Vagina (tissue), 2 donors: Measurements from ENCODE around the gene CPA4. TPM values are rescaled to one million over a fixed set of nuclear protein-coding genes. Genes with fewer than 3 reads are reported as not detected.

Source experiments
- DNase-seq, 2 donors: peaks; one replicate each; pipeline ENCODE4 v3.0.0-alpha.2; 2017; ENCODE audit errors: extremely low spot score in 2 of 2
- H3K27ac ChIP-seq: fragments of 200-600 bp; sonication (generic); one replicate; pipeline ENCODE4 v1.5.1; 2019
- H3K27me3 ChIP-seq: fragments of 200-600 bp; sonication (generic); one replicate; pipeline ENCODE4 v1.5.1; 2019
- H3K36me3 ChIP-seq, 2 donors: fragments of 200-600 bp; sonication (generic); one replicate each; pipeline ENCODE4 v1.5.1; 2017 to 2019
- H3K4me1 ChIP-seq: fragments of 200-600 bp; sonication (generic); one replicate; pipeline ENCODE4 v1.5.1; 2019
- H3K4me3 ChIP-seq, 2 donors: fragments of 200-600 bp; sonication (generic); 1 replicate in 1 of 2; 2 replicates in 1 of 2; pipeline ENCODE4 v1.5.1; 2016 to 2019
- H3K9me3 ChIP-seq: fragments of 200-600 bp; sonication (generic); one replicate; pipeline ENCODE4 v1.5.1; 2019
- CTCF ChIP-seq, 3 experiments: fragments of 450-650 bp in 2 of 3; fragments of 200-600 bp in 1 of 3; sonication (generic) in 1 of 3; IDR thresholded peaks; one replicate each; pipeline ENCODE4 v1.5.1; 2017 to 2019; ENCODE audit warnings: antibody characterized with exemption in 3 of 3, mild to moderate bottlenecking in 2 of 3, moderate library complexity in 2 of 3
- POLR2A ChIP-seq, 2 donors: fragments of 450-650 bp; IDR thresholded peaks; one replicate each; pipeline ENCODE4 v1.6.1; 2017; ENCODE audit warnings: antibody characterized with exemption in 2 of 2, mild to moderate bottlenecking in 2 of 2, moderate library complexity in 2 of 2
- POLR2AphosphoS5 ChIP-seq, 2 donors: sonication (generic); formaldehyde crosslinking; IDR thresholded peaks; one replicate each; pipeline ENCODE4 v1.9.0; 2017; ENCODE audit warnings: antibody characterized with exemption in 2 of 2, mild to moderate bottlenecking in 2 of 2, low read depth in 1 of 2; ENCODE audit not compliant: insufficient read depth in 1 of 2
- intact Hi-C: fragments of 100-400 bp; cut with DNase I; formaldehyde crosslinking; loops from one replicate; pipeline ENCODE4 v1.15.1; 2023
- total RNA-seq: library from RNA; depleted of rRNA; stranded (reverse); fragments of >200 nt; gene quantifications from one replicate; pipeline ENCODE4 v1.2.3, GENCODE V29; 2016

The CPA4 gene
- total RNA-seq, 1 donor from 2014 or later = 8.8 TPM

GRCh38 chr7:130303127-130303526, 10.2 kb downstream of the CPA4 start:
- Histone ChIP-seq H3K27ac (no peak overlapping the region), H3K9me3 (no peaks in the 10 kb centered on the region), H3K27me3 (no peaks in the 10 kb centered on the region), H3K4me3 (no peak overlapping the region), H3K4me1 (no peaks in the 10 kb centered on the region), H3K36me3 (no peaks in the 10 kb centered on the region)
- intact Hi-C loops = no loop called here
- DNase-seq = no peak
- no peak for TF ChIP-seq POLR2A (IDR thresholded peaks at IDR 0.05)
- no peak for TF ChIP-seq POLR2AphosphoS5 (IDR thresholded peaks at IDR 0.05; ENCODE audit: insufficient read depth in 1 of 2, low read depth in 1 of 2)
- no peak for TF ChIP-seq CTCF (IDR thresholded peaks at IDR 0.05)

GRCh38 chr7:130303551-130303950, 10.6 kb downstream of the CPA4 start:
- Histone ChIP-seq H3K36me3 (no peaks in the 10 kb centered on the region), H3K4me1 (no peaks in the 10 kb centered on the region), H3K9me3 (no peaks in the 10 kb centered on the region), H3K27me3 (no peaks in the 10 kb centered on the region), H3K27ac (no peak overlapping the region), H3K4me3 (no peak overlapping the region)
- DNase-seq = no peak
- TF ChIP-seq POLR2AphosphoS5 (IDR thresholded peaks at IDR 0.05; ENCODE audit: insufficient read depth in 1 of 2, low read depth in 1 of 2) = no peak
- no peak for TF ChIP-seq CTCF (IDR thresholded peaks at IDR 0.05)
- intact Hi-C loops = no loop called here

GRCh38 chr7:130303982-130304381, 11.0 kb downstream of the CPA4 start:
- intact Hi-C loops = no loop called here
- no peaks in the 10 kb centered on the region for H3K27me3 ChIP-seq
- H3K4me3 ChIP-seq = no peak overlapping the region
- H3K36me3 ChIP-seq = no peaks in the 10 kb centered on the region
- H3K27ac ChIP-seq = no peak overlapping the region
- DNase-seq = no peak
- H3K9me3 ChIP-seq = no peaks in the 10 kb centered on the region
- H3K4me1 ChIP-seq = no peaks in the 10 kb centered on the region
- TF ChIP-seq POLR2AphosphoS5 (IDR thresholded peaks at IDR 0.05; ENCODE audit: insufficient read depth in 1 of 2, low read depth in 1 of 2) (no peak), CTCF (IDR thresholded peaks at IDR 0.05) (no peak), POLR2A (IDR thresholded peaks at IDR 0.05) (no peak)

- intact Hi-C loops = no loop called here
- DNase-seq = no peak
- H3K4me3 ChIP-seq = no peak overlapping the region
- no peaks in the 10 kb centered on the region for H3K36me3 ChIP-seq
- TF ChIP-seq CTCF (IDR thresholded peaks at IDR 0.05) = no peak
- TF ChIP-seq POLR2A (IDR thresholded peaks at IDR 0.05) = no peak
- no peak for TF ChIP-seq POLR2AphosphoS5 (IDR thresholded peaks at IDR 0.05; ENCODE audit: insufficient read depth in 1 of 2, low read depth in 1 of 2)
- no peaks in the 10 kb centered on the region for H3K4me1 ChIP-seq
- H3K27me3 ChIP-seq = no peaks in the 10 kb centered on the region
- no peaks in the 10 kb centered on the region for H3K9me3 ChIP-seq
- no peak overlapping the region for H3K27ac ChIP-seq
Measured at GRCh38 chr7:130304878-130305277, 11.9 kb downstream of the CPA4 start.

GRCh38 chr7:130305433-130306042, 12.6 kb downstream of the CPA4 start:
- Histone ChIP-seq H3K4me3 (no peak overlapping the region), H3K9me3 (no peaks in the 10 kb centered on the region), H3K4me1 (no peaks in the 10 kb centered on the region), H3K27me3 (no peaks in the 10 kb centered on the region), H3K36me3 (no peaks in the 10 kb centered on the region), H3K27ac (no peak overlapping the region)
- TF ChIP-seq CTCF (IDR thresholded peaks at IDR 0.05) = no peak
- no peak for TF ChIP-seq POLR2AphosphoS5 (IDR thresholded peaks at IDR 0.05; ENCODE audit: insufficient read depth in 1 of 2, low read depth in 1 of 2)
- DNase-seq = no peak
- intact Hi-C loops = no loop called here
